ENCODE results near the gene TWSG1. TPM values are rescaled to one million over a fixed set of nuclear protein-coding genes. Genes with fewer than 3 reads are reported as not detected.

TWSG1 gene
- total RNA-seq, 2 donors from 2014 or later = 30.7 to 31.4 TPM

DNA sequence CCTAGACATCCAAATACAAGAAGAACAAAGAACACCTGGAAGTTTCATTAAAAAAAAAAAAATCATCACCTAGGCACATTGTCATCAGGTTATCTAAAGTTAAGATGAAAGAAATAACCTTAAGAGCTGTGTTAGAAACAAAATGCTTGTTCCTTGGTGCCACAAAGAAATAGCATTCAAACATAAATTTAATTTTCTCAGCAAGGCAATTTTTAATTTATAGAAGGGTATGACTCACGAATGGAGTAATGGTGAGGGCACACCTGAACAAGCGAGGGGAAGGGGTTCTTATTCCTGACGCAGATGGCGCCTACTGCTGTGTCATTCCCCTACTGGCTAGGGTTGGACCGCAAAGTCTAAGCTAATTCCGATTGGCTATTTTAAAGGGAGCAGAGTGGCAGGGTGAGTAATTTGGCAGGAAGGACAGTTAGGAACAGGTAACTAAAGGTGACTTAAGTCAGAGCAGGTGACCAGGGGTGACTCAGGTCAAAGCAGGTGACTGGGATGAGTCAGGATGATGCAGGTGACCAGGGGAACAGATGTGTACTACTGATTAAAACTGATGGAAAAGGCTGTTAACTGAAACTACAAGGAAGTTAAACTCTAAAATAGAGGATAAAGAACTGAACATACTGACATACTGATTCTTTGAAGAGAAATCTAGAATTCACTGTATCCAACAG lies 30.0 kb upstream of the TWSG1 start:
- Mint-ChIP-seq H3K9me3 (peaks cover 18% of the 10 kb centered on the region), H3K27me3 (ENCODE audit: insufficient read depth) (no peaks in the 10 kb centered on the region), H3K36me3 (ENCODE audit: low read depth) (no peaks in the 10 kb centered on the region), H3K4me1 (no peaks in the 10 kb centered on the region), H3K27ac (no peak overlapping the region), H3K4me3 (no peak overlapping the region)
- peaks cover 13% of the 10 kb centered on the region for H3K9me3 ChIP-seq (ENCODE audit: control insufficient read depth, low read length)
- no peak overlapping the region for H3K27ac ChIP-seq (ENCODE audit: low read depth, low read length)
- DNase-seq = no peak
- H3K9ac ChIP-seq (ENCODE audit: extremely low read depth, low read length, poor library complexity, severe bottlenecking) = no peak overlapping the region
- H3K4me3 ChIP-seq (ENCODE audit: low read length) = no peak overlapping the region
- H3K27me3 ChIP-seq (ENCODE audit: control insufficient read depth, insufficient read depth, low read length, poor library complexity, severe bottlenecking) = no peaks in the 10 kb centered on the region
- TF ChIP-seq, protein P1, sequence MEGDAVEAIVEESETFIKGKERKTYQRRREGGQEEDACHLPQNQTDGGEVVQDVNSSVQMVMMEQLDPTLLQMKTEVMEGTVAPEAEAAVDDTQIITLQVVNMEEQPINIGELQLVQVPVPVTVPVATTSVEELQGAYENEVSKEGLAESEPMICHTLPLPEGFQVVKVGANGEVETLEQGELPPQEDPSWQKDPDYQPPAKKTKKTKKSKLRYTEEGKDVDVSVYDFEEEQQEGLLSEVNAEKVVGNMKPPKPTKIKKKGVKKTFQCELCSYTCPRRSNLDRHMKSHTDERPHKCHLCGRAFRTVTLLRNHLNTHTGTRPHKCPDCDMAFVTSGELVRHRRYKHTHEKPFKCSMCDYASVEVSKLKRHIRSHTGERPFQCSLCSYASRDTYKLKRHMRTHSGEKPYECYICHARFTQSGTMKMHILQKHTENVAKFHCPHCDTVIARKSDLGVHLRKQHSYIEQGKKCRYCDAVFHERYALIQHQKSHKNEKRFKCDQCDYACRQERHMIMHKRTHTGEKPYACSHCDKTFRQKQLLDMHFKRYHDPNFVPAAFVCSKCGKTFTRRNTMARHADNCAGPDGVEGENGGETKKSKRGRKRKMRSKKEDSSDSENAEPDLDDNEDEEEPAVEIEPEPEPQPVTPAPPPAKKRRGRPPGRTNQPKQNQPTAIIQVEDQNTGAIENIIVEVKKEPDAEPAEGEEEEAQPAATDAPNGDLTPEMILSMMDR (conservative IDR thresholded peaks at IDR 0.05) = no peak
- 92 to 95% methylated on average over 5 to 6 of the region's 6 CpGs for WGBS, 2 experiments (ENCODE audit: insufficient coverage in 1 of 2, insufficient read length in 1 of 2)
- H3K4me1 ChIP-seq (ENCODE audit: control insufficient read depth, insufficient read depth, low read length) = no peaks in the 10 kb centered on the region
- H3K36me3 ChIP-seq (ENCODE audit: control insufficient read depth, insufficient read depth, low read length) = no peaks in the 10 kb centered on the region

DNA sequence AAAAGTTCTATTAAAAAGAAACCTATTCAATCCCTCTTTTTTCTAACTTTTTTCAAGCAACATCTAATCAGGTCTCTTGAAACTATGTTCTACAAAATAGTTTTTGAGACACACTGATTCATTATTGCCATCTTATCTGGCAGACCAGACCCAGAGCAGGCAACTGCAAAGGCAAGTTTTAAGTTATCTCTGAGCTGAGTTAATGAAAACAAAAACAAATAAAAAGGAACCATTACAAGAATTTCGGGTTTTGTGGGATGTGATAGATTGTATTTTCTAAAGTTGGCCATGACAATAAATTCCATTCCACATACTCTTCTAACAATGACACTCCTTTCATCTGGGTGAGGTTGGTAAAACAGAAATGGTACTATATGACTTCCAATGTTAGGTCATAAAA lies 15.2 kb upstream of the TWSG1 start:
- H3K4me1 ChIP-seq (ENCODE audit: control insufficient read depth, insufficient read depth, low read length) = no peaks in the 10 kb centered on the region
- H3K36me3 ChIP-seq (ENCODE audit: control insufficient read depth, insufficient read depth, low read length) = no peaks in the 10 kb centered on the region
- DNase-seq = no peak
- TF ChIP-seq, protein P1 (conservative IDR thresholded peaks at IDR 0.05) = no peak
- H3K9me3 ChIP-seq (ENCODE audit: control insufficient read depth, low read length) = peaks cover 4% of the 10 kb centered on the region
- Mint-ChIP-seq H3K27ac (no peak overlapping the region), H3K9me3 (peaks cover 6% of the 10 kb centered on the region), H3K4me3 (no peak overlapping the region), H3K4me1 (no peaks in the 10 kb centered on the region), H3K36me3 (ENCODE audit: low read depth) (no peaks in the 10 kb centered on the region), H3K27me3 (ENCODE audit: insufficient read depth) (peaks cover 7% of the 10 kb centered on the region)
- no peaks in the 10 kb centered on the region for H3K27me3 ChIP-seq (ENCODE audit: control insufficient read depth, insufficient read depth, low read length, poor library complexity, severe bottlenecking)
- H3K27ac ChIP-seq (ENCODE audit: low read depth, low read length) = no peak overlapping the region
- no CpG with 5 or more reads among the region's 1 CpG for WGBS, 2 experiments (ENCODE audit: insufficient coverage in 1 of 2, insufficient read length in 1 of 2)
- H3K4me3 ChIP-seq (ENCODE audit: low read length) = no peak overlapping the region
- H3K9ac ChIP-seq (ENCODE audit: extremely low read depth, low read length, poor library complexity, severe bottlenecking) = no peak overlapping the region

DNA sequence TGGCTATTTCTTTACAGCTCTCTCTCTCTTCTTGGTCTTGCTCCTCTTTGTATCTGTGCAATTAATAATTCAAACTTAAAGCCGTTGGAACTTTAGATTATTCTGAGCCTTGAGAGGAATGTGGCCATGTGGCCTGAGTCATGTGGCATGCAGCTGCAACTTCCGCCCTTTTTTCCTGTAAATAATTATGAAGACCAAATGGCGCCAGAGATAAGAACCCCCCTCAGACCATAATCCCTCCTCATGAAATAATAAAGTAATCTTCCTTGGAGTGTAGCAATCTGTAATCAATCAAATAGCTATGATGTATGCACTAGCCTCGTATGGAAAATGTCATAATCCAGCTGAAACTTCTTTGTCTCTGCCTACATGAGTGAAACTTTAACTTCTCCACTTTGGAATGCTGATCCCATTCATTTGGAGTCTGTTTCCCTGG lies 13.5 kb upstream of the TWSG1 start:
- TF ChIP-seq, protein P1 (conservative IDR thresholded peaks at IDR 0.05) = no peak
- no peaks in the 10 kb centered on the region for H3K36me3 ChIP-seq (ENCODE audit: control insufficient read depth, insufficient read depth, low read length)
- no peak overlapping the region for H3K4me3 ChIP-seq (ENCODE audit: low read length)
- peaks cover 7% of the 10 kb centered on the region for H3K27me3 Mint-ChIP-seq (ENCODE audit: insufficient read depth)
- H3K9ac ChIP-seq (ENCODE audit: extremely low read depth, low read length, poor library complexity, severe bottlenecking) = no peak overlapping the region
- H3K9me3 ChIP-seq (ENCODE audit: control insufficient read depth, low read length) = peaks cover 4% of the 10 kb centered on the region
- no peaks in the 10 kb centered on the region for H3K36me3 Mint-ChIP-seq (ENCODE audit: low read depth)
- no peaks in the 10 kb centered on the region for H3K9me3 Mint-ChIP-seq
- WGBS, 2 experiments (ENCODE audit: insufficient coverage in 1 of 2, insufficient read length in 1 of 2) = 88 to 90% methylated on average over 1 to 3 of the region's 4 CpGs
- H3K27ac ChIP-seq (ENCODE audit: low read depth, low read length) = no peak overlapping the region
- DNase-seq = no peak
- no peaks in the 10 kb centered on the region for H3K27me3 ChIP-seq (ENCODE audit: control insufficient read depth, insufficient read depth, low read length, poor library complexity, severe bottlenecking)
- H3K4me1 Mint-ChIP-seq = no peaks in the 10 kb centered on the region
- H3K4me1 ChIP-seq (ENCODE audit: control insufficient read depth, insufficient read depth, low read length) = no peaks in the 10 kb centered on the region
- H3K27ac Mint-ChIP-seq = no peak overlapping the region
- H3K4me3 Mint-ChIP-seq = no peak overlapping the region

Measured in endodermal cell (in vitro differentiated cells).